ENCODE results near the gene WNK1.

WNK1 gene

DNA sequence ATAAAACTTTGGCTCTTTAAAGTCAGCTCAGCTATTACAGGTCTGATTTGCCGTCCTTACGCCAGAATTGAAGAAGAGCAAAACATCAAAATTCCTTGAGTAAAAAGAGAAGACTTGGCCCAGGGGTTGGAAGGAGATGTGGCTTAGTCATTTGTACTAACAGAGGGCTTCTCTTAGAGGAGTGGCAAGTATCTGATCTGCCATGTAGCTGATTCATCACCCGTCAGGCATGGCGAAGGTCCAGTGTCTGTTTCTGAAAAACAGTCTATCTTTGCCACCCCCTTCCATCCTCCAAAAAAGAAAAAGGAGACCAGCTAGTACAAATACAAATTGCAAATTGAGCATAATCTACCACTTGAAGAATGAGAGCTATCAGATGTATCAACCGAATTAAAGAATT, 105.2 kb downstream of the WNK1 start:
- H3K9ac ChIP-seq (ENCODE audit: low read depth in 1 of 2, low read length in 2 of 2) = no peak overlapping the region
- H3K27me3 ChIP-seq (ENCODE audit: control insufficient read depth in 2 of 2, insufficient read depth in 2 of 2, low read length in 2 of 2) = no peaks in the 10 kb centered on the region
- H3K27ac ChIP-seq (ENCODE audit: low read depth in 2 of 2, low read length in 2 of 2) = no peak overlapping the region
- peaks cover 22 to 30% of the 10 kb centered on the region in 2 donors for H3K36me3 ChIP-seq (ENCODE audit: control insufficient read depth in 2 of 2, insufficient read depth in 2 of 2, low read length in 2 of 2)
- no peak overlapping the region for H3K4me3 ChIP-seq (ENCODE audit: low read length in 2 of 2)
- H3K9me3 ChIP-seq (ENCODE audit: control insufficient read depth in 2 of 2, low read length in 2 of 2) = no peaks in the 10 kb centered on the region
- H3K4me1 ChIP-seq (ENCODE audit: control insufficient read depth in 2 of 2, insufficient read depth in 2 of 2, low read length in 2 of 2) = no peaks in the 10 kb centered on the region

DNA sequence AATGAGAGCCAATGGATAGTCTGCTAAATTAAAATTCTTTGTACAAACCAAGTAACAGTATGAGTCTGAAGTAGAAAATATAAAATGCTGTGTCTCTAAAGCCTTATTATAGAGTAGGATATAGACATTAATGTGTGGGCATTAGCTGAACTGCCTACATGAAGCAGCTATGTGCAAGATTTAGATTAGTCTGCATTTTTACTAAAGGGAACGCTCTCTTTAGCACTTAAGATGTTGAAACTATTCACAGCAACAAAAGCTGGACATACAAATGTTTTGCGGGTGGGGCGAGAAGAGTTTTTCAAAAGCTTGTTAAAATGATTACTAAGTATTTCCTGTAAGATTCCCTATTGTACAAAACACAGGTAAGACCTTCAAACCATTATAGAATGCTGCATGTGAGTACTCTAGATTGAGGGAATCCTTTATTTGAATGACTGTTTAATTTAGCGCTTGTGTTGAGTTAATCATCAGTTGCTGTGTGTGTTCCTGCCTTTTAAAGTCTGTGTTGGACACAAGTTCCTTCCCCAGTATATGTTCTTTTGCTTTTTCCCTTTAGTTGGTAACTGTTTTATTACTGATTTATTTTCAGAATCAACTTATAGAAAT, 110.0 kb downstream of the WNK1 start:
- Histone ChIP-seq H3K9me3 (ENCODE audit: control insufficient read depth in 2 of 2, low read length in 2 of 2) (no peaks in the 10 kb centered on the region), H3K27ac (ENCODE audit: low read depth in 2 of 2, low read length in 2 of 2) (no peak overlapping the region), H3K4me1 (ENCODE audit: control insufficient read depth in 2 of 2, insufficient read depth in 2 of 2, low read length in 2 of 2) (no peaks in the 10 kb centered on the region), H3K36me3 (ENCODE audit: control insufficient read depth in 2 of 2, insufficient read depth in 2 of 2, low read length in 2 of 2) (peaks cover 28 to 36% of the 10 kb centered on the region in 2 donors), H3K4me3 (ENCODE audit: low read length in 2 of 2) (no peak overlapping the region), H3K9ac (ENCODE audit: low read depth in 1 of 2, low read length in 2 of 2) (no peak overlapping the region), H3K27me3 (ENCODE audit: control insufficient read depth in 2 of 2, insufficient read depth in 2 of 2, low read length in 2 of 2) (no peaks in the 10 kb centered on the region)

DNA sequence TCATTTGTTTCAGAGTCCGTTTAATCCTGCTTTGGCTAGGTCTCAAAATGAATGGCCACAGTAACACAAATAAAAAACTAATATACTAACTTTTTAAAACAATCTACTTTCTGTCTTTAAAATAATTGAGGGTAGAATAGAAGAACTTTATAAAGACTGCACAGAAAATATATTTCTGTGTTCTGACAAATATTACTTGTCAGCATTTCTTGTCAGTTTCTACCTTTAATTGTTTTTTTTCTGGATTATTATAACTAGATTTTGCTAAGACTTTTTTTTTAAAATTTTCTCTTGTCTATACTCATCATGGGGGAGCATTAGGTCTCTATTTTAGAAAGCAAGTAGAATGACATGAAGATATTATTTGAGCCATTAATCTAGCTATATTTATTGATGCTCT, 110.9 kb downstream of the WNK1 start:
- Histone ChIP-seq H3K9ac (ENCODE audit: low read depth in 1 of 2, low read length in 2 of 2) (no peak overlapping the region), H3K4me3 (ENCODE audit: low read length in 2 of 2) (no peak overlapping the region), H3K9me3 (ENCODE audit: control insufficient read depth in 2 of 2, low read length in 2 of 2) (no peaks in the 10 kb centered on the region), H3K27ac (ENCODE audit: low read depth in 2 of 2, low read length in 2 of 2) (no peak overlapping the region), H3K27me3 (ENCODE audit: control insufficient read depth in 2 of 2, insufficient read depth in 2 of 2, low read length in 2 of 2) (no peaks in the 10 kb centered on the region), H3K4me1 (ENCODE audit: control insufficient read depth in 2 of 2, insufficient read depth in 2 of 2, low read length in 2 of 2) (no peaks in the 10 kb centered on the region), H3K36me3 (ENCODE audit: control insufficient read depth in 2 of 2, insufficient read depth in 2 of 2, low read length in 2 of 2) (peaks cover 34 to 37% of the 10 kb centered on the region in 2 donors)

DNA sequence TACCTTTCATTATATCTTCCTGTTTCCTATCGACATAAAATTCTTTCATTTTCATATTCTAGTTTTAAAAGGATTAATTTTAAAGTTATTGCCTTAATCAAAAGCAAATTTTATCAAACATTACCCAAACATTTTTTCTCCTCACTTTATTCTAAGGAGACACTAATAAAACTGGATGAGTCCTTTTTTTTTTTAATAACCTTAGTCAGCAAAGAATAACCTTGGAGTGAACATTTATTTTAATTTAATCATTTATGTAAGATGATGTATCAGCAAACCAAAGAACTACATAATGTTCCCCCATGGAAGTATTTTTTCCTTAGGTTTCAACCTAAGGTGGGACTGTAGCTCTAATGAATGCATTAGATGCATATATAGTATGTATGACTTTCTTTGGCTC, 113.2 kb downstream of the WNK1 start:
- Histone ChIP-seq H3K4me3 (ENCODE audit: low read length in 2 of 2) (no peak overlapping the region), H3K27ac (ENCODE audit: low read depth in 2 of 2, low read length in 2 of 2) (no peak overlapping the region), H3K36me3 (ENCODE audit: control insufficient read depth in 2 of 2, insufficient read depth in 2 of 2, low read length in 2 of 2) (peaks cover 34 to 46% of the 10 kb centered on the region in 2 donors), H3K9me3 (ENCODE audit: control insufficient read depth in 2 of 2, low read length in 2 of 2) (no peaks in the 10 kb centered on the region), H3K27me3 (ENCODE audit: control insufficient read depth in 2 of 2, insufficient read depth in 2 of 2, low read length in 2 of 2) (no peaks in the 10 kb centered on the region), H3K4me1 (ENCODE audit: control insufficient read depth in 2 of 2, insufficient read depth in 2 of 2, low read length in 2 of 2) (no peaks in the 10 kb centered on the region), H3K9ac (ENCODE audit: low read depth in 1 of 2, low read length in 2 of 2) (no peak overlapping the region)

DNA sequence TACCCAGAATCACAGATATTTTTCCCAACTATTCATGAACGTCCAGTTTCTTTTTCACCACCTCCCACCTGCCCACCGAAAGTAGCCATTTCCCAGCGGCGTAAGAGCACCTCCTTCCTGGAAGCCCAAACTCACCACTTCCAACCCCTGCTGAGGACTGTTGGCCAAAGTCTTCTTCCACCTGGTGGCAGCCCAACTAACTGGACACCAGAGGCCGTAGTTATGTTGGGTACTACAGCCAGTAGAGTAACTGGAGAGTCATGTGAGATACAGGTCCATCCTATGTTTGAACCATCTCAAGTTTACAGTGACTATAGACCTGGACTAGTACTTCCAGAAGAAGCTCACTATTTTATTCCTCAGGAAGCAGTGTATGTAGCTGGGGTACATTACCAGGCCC, 115.5 kb downstream of the WNK1 start:
- no peak overlapping the region for H3K4me3 ChIP-seq (ENCODE audit: low read length in 2 of 2)
- H3K27ac ChIP-seq (ENCODE audit: low read depth in 2 of 2, low read length in 2 of 2) = no peak overlapping the region
- no peak overlapping the region for H3K9ac ChIP-seq (ENCODE audit: low read depth in 1 of 2, low read length in 2 of 2)
- H3K9me3 ChIP-seq (ENCODE audit: control insufficient read depth in 2 of 2, low read length in 2 of 2) = no peaks in the 10 kb centered on the region
- peaks cover 27 to 32% of the 10 kb centered on the region in 2 donors for H3K36me3 ChIP-seq (ENCODE audit: control insufficient read depth in 2 of 2, insufficient read depth in 2 of 2, low read length in 2 of 2)
- no peaks in the 10 kb centered on the region for H3K27me3 ChIP-seq (ENCODE audit: control insufficient read depth in 2 of 2, insufficient read depth in 2 of 2, low read length in 2 of 2)
- H3K4me1 ChIP-seq (ENCODE audit: control insufficient read depth in 2 of 2, insufficient read depth in 2 of 2, low read length in 2 of 2) = no peaks in the 10 kb centered on the region

DNA sequence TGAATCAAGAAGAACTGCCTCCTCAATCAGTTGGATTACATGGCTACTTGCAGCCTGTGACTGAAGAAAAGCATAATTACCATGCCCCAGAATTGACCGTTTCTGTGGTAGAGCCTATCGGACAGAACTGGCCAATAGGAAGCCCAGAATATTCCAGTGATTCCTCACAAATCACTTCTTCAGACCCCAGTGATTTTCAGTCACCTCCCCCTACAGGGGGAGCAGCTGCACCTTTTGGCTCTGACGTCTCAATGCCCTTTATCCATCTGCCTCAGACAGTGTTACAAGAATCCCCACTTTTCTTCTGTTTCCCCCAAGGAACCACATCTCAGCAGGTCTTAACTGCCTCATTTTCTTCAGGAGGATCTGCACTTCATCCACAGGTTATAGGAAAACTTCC, 116.3 kb downstream of the WNK1 start:
- Histone ChIP-seq H3K27ac (ENCODE audit: low read depth in 2 of 2, low read length in 2 of 2) (no peak overlapping the region), H3K4me3 (ENCODE audit: low read length in 2 of 2) (no peak overlapping the region), H3K9ac (ENCODE audit: low read depth in 1 of 2, low read length in 2 of 2) (no peak overlapping the region), H3K4me1 (ENCODE audit: control insufficient read depth in 2 of 2, insufficient read depth in 2 of 2, low read length in 2 of 2) (no peaks in the 10 kb centered on the region), H3K9me3 (ENCODE audit: control insufficient read depth in 2 of 2, low read length in 2 of 2) (no peaks in the 10 kb centered on the region), H3K36me3 (ENCODE audit: control insufficient read depth in 2 of 2, insufficient read depth in 2 of 2, low read length in 2 of 2) (peaks cover 27 to 32% of the 10 kb centered on the region in 2 donors), H3K27me3 (ENCODE audit: control insufficient read depth in 2 of 2, insufficient read depth in 2 of 2, low read length in 2 of 2) (no peaks in the 10 kb centered on the region)

DNA sequence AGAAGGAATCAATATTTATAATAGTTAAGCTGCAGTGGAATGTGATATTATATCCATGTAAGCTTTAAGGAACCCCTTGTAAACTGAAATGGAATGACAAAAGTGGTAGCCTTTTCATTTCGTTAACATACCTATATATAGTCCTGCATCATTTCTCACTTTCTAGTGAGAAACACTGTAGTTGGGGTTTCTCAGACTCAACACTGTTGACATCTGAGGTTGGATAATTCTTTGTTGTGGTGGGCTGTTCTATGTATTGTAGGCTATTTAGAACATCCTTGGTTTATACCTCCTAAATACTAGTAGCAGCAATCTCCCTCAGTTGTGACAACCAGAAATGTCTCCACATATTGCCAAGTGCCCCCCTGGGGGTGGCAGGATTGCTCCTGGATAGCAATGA, 118.0 kb downstream of the WNK1 start:
- Histone ChIP-seq H3K27ac (ENCODE audit: low read depth in 2 of 2, low read length in 2 of 2) (no peak overlapping the region), H3K4me1 (ENCODE audit: control insufficient read depth in 2 of 2, insufficient read depth in 2 of 2, low read length in 2 of 2) (no peaks in the 10 kb centered on the region), H3K9ac (ENCODE audit: low read depth in 1 of 2, low read length in 2 of 2) (no peak overlapping the region), H3K27me3 (ENCODE audit: control insufficient read depth in 2 of 2, insufficient read depth in 2 of 2, low read length in 2 of 2) (no peaks in the 10 kb centered on the region), H3K9me3 (ENCODE audit: control insufficient read depth in 2 of 2, low read length in 2 of 2) (no peaks in the 10 kb centered on the region), H3K4me3 (ENCODE audit: low read length in 2 of 2) (no peak overlapping the region), H3K36me3 (ENCODE audit: control insufficient read depth in 2 of 2, insufficient read depth in 2 of 2, low read length in 2 of 2) (peaks cover 36 to 41% of the 10 kb centered on the region in 2 donors)

DNA sequence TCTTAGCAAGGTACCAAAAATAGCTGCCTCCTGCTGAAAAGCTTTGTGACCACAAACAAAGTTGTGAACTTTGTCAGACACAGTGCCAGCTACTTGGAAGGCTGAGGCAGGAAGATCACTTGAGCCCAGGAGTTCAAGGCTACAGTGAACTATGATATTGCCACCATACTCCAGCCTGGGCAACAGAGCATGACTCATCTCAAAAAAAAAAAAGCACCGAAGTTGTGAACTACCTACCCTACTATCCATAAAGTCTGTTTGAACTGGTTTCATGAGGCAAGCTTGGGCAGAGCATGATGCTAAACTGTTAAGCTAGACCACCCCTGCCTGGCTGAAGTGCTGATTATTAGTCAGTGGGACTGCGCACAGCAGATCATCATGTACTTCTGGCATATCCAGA, 121.6 kb downstream of the WNK1 start:
- Histone ChIP-seq H3K27ac (ENCODE audit: low read depth in 2 of 2, low read length in 2 of 2) (no peak overlapping the region), H3K9me3 (ENCODE audit: control insufficient read depth in 2 of 2, low read length in 2 of 2) (no peaks in the 10 kb centered on the region), H3K36me3 (ENCODE audit: control insufficient read depth in 2 of 2, insufficient read depth in 2 of 2, low read length in 2 of 2) (peaks cover 32 to 33% of the 10 kb centered on the region in 2 donors), H3K4me1 (ENCODE audit: control insufficient read depth in 2 of 2, insufficient read depth in 2 of 2, low read length in 2 of 2) (no peaks in the 10 kb centered on the region), H3K27me3 (ENCODE audit: control insufficient read depth in 2 of 2, insufficient read depth in 2 of 2, low read length in 2 of 2) (no peaks in the 10 kb centered on the region), H3K4me3 (ENCODE audit: low read length in 2 of 2) (no peak overlapping the region), H3K9ac (ENCODE audit: low read depth in 1 of 2, low read length in 2 of 2) (no peak overlapping the region)

DNA sequence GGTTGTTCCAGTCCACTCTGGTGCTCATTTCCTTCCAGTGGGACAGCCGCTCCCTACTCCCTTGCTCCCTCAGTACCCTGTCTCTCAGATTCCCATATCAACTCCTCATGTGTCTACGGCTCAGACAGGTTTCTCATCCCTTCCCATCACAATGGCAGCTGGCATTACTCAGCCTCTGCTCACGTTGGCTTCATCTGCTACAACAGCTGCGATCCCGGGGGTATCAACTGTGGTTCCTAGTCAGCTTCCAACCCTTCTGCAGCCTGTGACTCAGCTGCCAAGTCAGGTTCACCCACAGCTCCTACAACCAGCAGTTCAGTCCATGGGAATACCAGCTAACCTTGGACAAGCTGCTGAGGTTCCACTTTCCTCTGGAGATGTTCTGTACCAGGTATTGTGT, 127.3 kb downstream of the WNK1 start:
- no peaks in the 10 kb centered on the region for H3K4me1 ChIP-seq (ENCODE audit: control insufficient read depth in 2 of 2, insufficient read depth in 2 of 2, low read length in 2 of 2)
- H3K27ac ChIP-seq (ENCODE audit: low read depth in 2 of 2, low read length in 2 of 2) = no peak overlapping the region
- H3K27me3 ChIP-seq (ENCODE audit: control insufficient read depth in 2 of 2, insufficient read depth in 2 of 2, low read length in 2 of 2) = no peaks in the 10 kb centered on the region
- H3K4me3 ChIP-seq (ENCODE audit: low read length in 2 of 2) = no peak overlapping the region
- peaks cover 67 to 70% of the 10 kb centered on the region in 2 donors for H3K36me3 ChIP-seq (ENCODE audit: control insufficient read depth in 2 of 2, insufficient read depth in 2 of 2, low read length in 2 of 2)
- no peak overlapping the region for H3K9ac ChIP-seq (ENCODE audit: low read depth in 1 of 2, low read length in 2 of 2)
- H3K9me3 ChIP-seq (ENCODE audit: control insufficient read depth in 2 of 2, low read length in 2 of 2) = no peaks in the 10 kb centered on the region

DNA sequence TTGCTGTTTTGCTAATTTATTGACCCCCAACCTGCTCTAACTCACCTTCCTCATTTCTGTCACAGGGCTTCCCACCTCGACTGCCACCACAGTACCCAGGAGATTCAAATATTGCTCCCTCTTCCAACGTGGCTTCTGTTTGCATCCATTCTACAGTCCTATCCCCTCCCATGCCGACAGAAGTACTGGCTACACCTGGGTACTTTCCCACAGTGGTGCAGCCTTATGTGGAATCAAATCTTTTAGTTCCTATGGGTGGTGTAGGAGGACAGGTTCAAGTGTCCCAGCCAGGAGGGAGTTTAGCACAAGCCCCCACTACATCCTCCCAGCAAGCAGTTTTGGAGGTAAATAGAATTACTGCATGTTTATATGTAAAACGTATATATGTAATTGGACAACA, 128.3 kb downstream of the WNK1 start:
- H3K9me3 ChIP-seq (ENCODE audit: control insufficient read depth in 2 of 2, low read length in 2 of 2) = no peaks in the 10 kb centered on the region
- H3K27me3 ChIP-seq (ENCODE audit: control insufficient read depth in 2 of 2, insufficient read depth in 2 of 2, low read length in 2 of 2) = no peaks in the 10 kb centered on the region
- H3K4me3 ChIP-seq (ENCODE audit: low read length in 2 of 2) = no peak overlapping the region
- peaks cover 73 to 74% of the 10 kb centered on the region in 2 donors for H3K36me3 ChIP-seq (ENCODE audit: control insufficient read depth in 2 of 2, insufficient read depth in 2 of 2, low read length in 2 of 2)
- H3K4me1 ChIP-seq (ENCODE audit: control insufficient read depth in 2 of 2, insufficient read depth in 2 of 2, low read length in 2 of 2) = no peaks in the 10 kb centered on the region
- no peak overlapping the region for H3K27ac ChIP-seq (ENCODE audit: low read depth in 2 of 2, low read length in 2 of 2)
- H3K9ac ChIP-seq (ENCODE audit: low read depth in 1 of 2, low read length in 2 of 2) = no peak overlapping the region
